GM18526 (cell line): ENCODE results near the gene TCP10L.

Experiments
- POLR2A ChIP-seq: IDR thresholded peaks from 3 replicates; pipeline ENCODE4 v1.6.1; 2011; ENCODE audit not compliant: insufficient read length; ENCODE audit errors: extremely low read depth

Gene TCP10L

GRCh38 chr21:32538147-32538792 is 47.1 kb downstream of the TCP10L start:
- TF ChIP-seq POLR2A, result no peak

GRCh38 chr21:32537569-32537881 is 47.8 kb downstream of the TCP10L start:
- no peak for TF ChIP-seq POLR2A

- TF ChIP-seq POLR2A, result no peak
These were observed 49.7 kb downstream of the TCP10L start for GRCh38 chr21:32535612-32536011.

GRCh38 chr21:32534113-32534512 is 51.2 kb downstream of the TCP10L start:
- no peak for TF ChIP-seq POLR2A

GRCh38 chr21:32533611-32534010 is 51.7 kb downstream of the TCP10L start:
- no peak for TF ChIP-seq POLR2A

- TF ChIP-seq POLR2A, result no peak
These were observed 52.3 kb downstream of the TCP10L start for GRCh38 chr21:32533053-32533452.

- TF ChIP-seq POLR2A, result no peak
These were observed 52.7 kb downstream of the TCP10L start for GRCh38 chr21:32532636-32533035.

GRCh38 chr21:32529679-32530078 is 55.6 kb downstream of the TCP10L start:
- no peak for TF ChIP-seq POLR2A

GRCh38 chr21:32525282-32525681 is 60.0 kb downstream of the TCP10L start:
- no peak for TF ChIP-seq POLR2A

GRCh38 chr21:32523988-32524719 is 61.2 kb downstream of the TCP10L start:
- no peak for TF ChIP-seq POLR2A
